ENCODE data around the gene VPS13D. TPM values are rescaled to one million over a fixed set of nuclear protein-coding genes. Genes with fewer than 3 reads are reported as not detected.

VPS13D gene
- total RNA-seq, 4 donors from 2014 or later: 137 to 238 (median 191) TPM

DNA sequence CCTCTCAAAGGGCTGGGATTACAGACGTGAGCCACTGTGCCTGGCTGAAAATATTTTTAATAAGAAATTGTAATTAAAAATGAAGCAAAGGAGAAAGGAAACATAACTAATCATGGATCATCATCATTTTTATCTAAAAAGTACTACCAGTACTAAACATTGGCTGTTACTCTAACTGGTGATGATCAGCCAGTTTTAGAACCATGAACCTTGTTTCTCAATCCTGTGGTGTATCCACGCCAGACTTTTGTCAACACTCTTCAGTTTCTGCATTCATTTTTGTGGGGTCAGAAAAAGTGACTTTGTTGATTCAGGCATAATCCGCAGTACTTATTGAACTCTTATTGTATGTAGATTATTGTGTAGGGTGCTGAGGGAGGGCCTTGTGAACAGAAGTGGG, 52.3 kb downstream of the VPS13D start:
- no peak for DNase-seq
- Histone ChIP-seq H3K27ac (no peak overlapping the region), H3K4me3 (replicated peaks in 1 of 3) (no peak overlapping the region), H3K9me3 (no peaks in the 10 kb centered on the region), H3K4me1 (peaks cover 0 to under 1% of the 10 kb centered on the region in 2 donors), H3K36me3 (peaks cover 30 to 52% of the 10 kb centered on the region in 2 donors), H3K27me3 (no peaks in the 10 kb centered on the region)
- intact Hi-C loops (cut with DNase I): no loop called here
- 93 to 97% methylated on average over 3 of the region's 3 CpGs for WGBS, 2 donors
- TF ChIP-seq, protein P1, sequence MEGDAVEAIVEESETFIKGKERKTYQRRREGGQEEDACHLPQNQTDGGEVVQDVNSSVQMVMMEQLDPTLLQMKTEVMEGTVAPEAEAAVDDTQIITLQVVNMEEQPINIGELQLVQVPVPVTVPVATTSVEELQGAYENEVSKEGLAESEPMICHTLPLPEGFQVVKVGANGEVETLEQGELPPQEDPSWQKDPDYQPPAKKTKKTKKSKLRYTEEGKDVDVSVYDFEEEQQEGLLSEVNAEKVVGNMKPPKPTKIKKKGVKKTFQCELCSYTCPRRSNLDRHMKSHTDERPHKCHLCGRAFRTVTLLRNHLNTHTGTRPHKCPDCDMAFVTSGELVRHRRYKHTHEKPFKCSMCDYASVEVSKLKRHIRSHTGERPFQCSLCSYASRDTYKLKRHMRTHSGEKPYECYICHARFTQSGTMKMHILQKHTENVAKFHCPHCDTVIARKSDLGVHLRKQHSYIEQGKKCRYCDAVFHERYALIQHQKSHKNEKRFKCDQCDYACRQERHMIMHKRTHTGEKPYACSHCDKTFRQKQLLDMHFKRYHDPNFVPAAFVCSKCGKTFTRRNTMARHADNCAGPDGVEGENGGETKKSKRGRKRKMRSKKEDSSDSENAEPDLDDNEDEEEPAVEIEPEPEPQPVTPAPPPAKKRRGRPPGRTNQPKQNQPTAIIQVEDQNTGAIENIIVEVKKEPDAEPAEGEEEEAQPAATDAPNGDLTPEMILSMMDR (IDR thresholded peaks at IDR 0.05): no peak
- TF ChIP-seq POLR2A (IDR thresholded peaks at IDR 0.05): no peak

DNA sequence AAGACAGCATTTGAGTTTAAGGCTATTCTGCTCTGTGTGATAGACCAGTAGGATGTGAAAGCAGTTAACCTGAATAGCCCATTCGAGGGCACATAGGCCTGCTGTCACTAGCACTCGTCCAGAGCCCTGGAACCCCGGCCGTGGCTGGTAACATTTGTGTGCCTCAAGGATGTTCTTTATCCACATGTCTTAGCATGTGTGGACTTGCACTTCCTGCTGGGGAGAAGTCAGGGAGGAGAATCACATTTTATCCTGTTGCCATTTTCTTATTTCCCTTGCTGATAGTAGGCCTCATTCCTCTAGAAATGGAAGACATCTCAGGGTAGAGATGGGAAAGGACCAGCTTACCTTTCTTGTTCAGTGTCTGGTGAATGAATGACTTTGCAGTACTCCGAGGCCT, 54.7 kb downstream of the VPS13D start:
- peaks cover 21 to 33% of the 10 kb centered on the region in 2 donors for H3K36me3 ChIP-seq
- no peak for TF ChIP-seq POLR2A (IDR thresholded peaks at IDR 0.05)
- TF ChIP-seq, protein P1 (IDR thresholded peaks at IDR 0.05): no peak
- intact Hi-C loops (cut with DNase I): no loop called here

DNA sequence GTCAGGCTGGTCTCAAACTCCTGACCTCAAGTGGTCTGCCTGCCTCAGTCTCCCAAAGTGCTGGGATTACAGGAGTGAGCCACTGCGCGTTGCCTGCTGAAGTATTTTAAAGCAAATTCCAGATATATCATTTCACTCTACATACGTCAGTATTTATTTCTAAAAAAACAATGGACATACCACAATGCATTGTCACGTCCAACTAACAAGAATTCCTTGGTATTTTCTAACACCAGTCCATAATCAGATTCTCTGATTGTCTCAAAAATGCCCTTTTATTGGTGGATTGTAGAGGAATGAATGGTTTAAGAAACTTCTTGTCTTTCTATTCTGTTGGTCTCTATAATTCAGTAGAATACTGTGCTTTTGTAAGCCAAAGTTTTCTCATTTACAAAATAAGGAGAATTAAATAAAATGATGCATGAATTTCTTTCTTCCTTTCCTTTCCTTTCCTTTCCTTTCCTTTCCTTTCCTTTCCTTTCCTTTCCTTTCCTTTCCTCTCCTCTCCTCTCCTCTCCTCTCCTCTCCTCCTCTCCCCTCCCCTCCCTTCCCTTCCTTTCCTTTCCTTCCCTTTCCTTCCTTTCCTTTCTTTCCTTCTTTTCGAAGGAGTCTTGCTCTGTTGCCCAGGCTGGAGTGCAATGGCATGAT, 55.8 kb downstream of the VPS13D start:
- Histone ChIP-seq H3K4me1 (peaks cover 0 to 6% of the 10 kb centered on the region in 2 donors), H3K9me3 (no peaks in the 10 kb centered on the region), H3K4me3 (replicated peaks in 1 of 3) (no peak overlapping the region), H3K27ac (no peak overlapping the region), H3K27me3 (no peaks in the 10 kb centered on the region), H3K36me3 (peaks cover 14 to 35% of the 10 kb centered on the region in 2 donors)
- intact Hi-C loops (cut with DNase I): no loop called here
- WGBS, 2 donors: 96 to 97% methylated on average over 5 of the region's 5 CpGs
- DNase-seq: no peak
- no peak for TF ChIP-seq POLR2A (IDR thresholded peaks at IDR 0.05)
- TF ChIP-seq, protein P1 (IDR thresholded peaks at IDR 0.05): no peak

More for the DNA sequence above, 54.7 kb downstream of the VPS13D start:
- DNase-seq: no peak
- no peak overlapping the region for H3K27ac ChIP-seq
- no peaks in the 10 kb centered on the region for H3K9me3 ChIP-seq
- WGBS, 2 donors: 88 to 95% methylated on average over 5 of the region's 5 CpGs
- H3K4me1 ChIP-seq: peaks cover 0 to 6% of the 10 kb centered on the region in 2 donors
- H3K4me3 ChIP-seq (replicated peaks in 1 of 3): no peak overlapping the region
- no peaks in the 10 kb centered on the region for H3K27me3 ChIP-seq

DNA sequence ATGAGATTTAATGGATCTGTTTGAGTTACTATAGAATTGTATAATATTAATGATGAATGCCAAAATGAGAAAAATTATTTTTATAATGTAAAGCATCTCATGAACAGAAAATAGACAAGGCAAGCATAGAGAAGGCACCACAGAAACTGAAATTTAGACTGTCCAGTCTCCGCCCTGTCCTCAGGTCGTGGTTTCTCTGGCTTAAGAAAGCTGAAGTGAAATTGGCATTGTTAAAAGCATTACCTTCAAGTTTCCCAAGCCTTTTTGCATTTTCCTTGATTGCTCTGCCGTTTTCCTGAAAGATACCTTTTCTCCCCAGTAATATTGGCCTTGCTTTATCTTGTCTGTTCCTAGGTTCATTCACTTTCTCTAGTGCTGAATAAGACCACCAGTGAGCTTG, 58.0 kb downstream of the VPS13D start:
- TF ChIP-seq, protein P1 (IDR thresholded peaks at IDR 0.05): no peak
- no peak for TF ChIP-seq POLR2A (IDR thresholded peaks at IDR 0.05)
- H3K4me1 ChIP-seq: peaks cover 0 to 6% of the 10 kb centered on the region in 2 donors
- no peak overlapping the region for H3K27ac ChIP-seq
- no peaks in the 10 kb centered on the region for H3K9me3 ChIP-seq
- DNase-seq: no peak
- H3K4me3 ChIP-seq (replicated peaks in 1 of 3): no peak overlapping the region
- H3K27me3 ChIP-seq: no peaks in the 10 kb centered on the region
- intact Hi-C loops (cut with DNase I): no loop called here
- H3K36me3 ChIP-seq: peaks cover 20 to 25% of the 10 kb centered on the region in 2 donors
- 86 to 89% methylated on average over 3 of the region's 3 CpGs for WGBS, 2 donors

DNA sequence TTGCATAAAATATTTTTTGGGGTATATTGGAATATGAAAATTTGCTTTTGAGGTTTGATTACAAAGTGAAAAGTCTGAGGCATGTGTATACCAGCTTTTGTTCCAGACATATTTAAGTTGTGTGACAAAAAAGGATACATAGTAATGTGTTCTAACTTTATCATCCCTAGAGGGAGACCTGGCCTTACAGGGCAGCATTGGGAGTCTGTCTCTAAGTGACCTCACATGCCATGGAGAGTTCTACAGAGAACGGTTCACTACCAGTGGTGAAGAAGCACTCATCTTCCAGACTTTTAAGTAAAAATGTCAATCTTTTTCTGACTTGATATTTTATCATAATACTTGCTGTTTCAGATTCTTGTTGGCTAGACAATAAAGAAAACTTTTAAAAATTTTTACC, 61.0 kb downstream of the VPS13D start:
- H3K27ac ChIP-seq: no peak overlapping the region
- H3K4me3 ChIP-seq (replicated peaks in 1 of 3): no peak overlapping the region
- WGBS, 2 donors: 91 to 97% methylated on average over 1 of the region's 1 CpG
- peaks cover 0 to 6% of the 10 kb centered on the region in 2 donors for H3K4me1 ChIP-seq
- intact Hi-C loops (cut with DNase I): no loop called here
- H3K36me3 ChIP-seq: peaks cover 21 to 22% of the 10 kb centered on the region in 2 donors
- no peak for TF ChIP-seq POLR2A (IDR thresholded peaks at IDR 0.05)
- TF ChIP-seq, protein P1 (IDR thresholded peaks at IDR 0.05): no peak
- H3K27me3 ChIP-seq: no peaks in the 10 kb centered on the region
- H3K9me3 ChIP-seq: no peaks in the 10 kb centered on the region
- DNase-seq: no peak

Measured in thyroid gland (tissue), 4 donors.